ENCODE data around the gene SLC25A18.
"Not testable (repeated sequence)": the region's sequence is repeated elsewhere in the genome, so short reads cannot be mapped to it uniquely, and the experiment has no call there.

The SLC25A18 gene

GRCh38 chr22:17633217-17633997, 70.1 kb downstream of the SLC25A18 start:
- TF ChIP-seq CTCF (IDR thresholded peaks at IDR 0.05; ENCODE audit: control insufficient read depth, insufficient read depth, low read depth, low read length, missing control alignments): no peak
- DNase-seq (ENCODE audit: low read depth): peak; percentile 53
- H3K4me3 ChIP-seq (ENCODE audit: control insufficient read depth, low read depth, low read length): no peak overlapping the region

DNA sequence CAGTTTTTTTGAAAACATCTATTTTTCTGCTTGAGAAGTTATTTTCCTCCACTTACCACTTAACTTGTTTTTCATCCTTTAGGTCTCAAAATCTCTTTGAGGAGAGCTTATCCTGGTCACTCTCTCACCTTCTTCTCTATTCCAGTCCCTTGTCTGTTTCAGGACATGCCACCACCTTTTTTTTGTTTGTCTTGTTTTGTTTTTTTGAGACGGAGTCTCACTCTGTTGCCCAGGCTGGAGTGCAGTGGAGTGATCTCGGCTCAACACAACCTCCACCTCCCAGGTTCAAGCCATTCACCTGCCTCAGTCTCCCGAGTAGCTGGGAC, 70.7 kb downstream of the SLC25A18 start:
- no peak for TF ChIP-seq CTCF (IDR thresholded peaks at IDR 0.05; ENCODE audit: control insufficient read depth, insufficient read depth, low read depth, low read length, missing control alignments)
- H3K4me3 ChIP-seq (ENCODE audit: control insufficient read depth, low read depth, low read length): no peak overlapping the region
- DNase-seq (ENCODE audit: low read depth): no peak

DNA sequence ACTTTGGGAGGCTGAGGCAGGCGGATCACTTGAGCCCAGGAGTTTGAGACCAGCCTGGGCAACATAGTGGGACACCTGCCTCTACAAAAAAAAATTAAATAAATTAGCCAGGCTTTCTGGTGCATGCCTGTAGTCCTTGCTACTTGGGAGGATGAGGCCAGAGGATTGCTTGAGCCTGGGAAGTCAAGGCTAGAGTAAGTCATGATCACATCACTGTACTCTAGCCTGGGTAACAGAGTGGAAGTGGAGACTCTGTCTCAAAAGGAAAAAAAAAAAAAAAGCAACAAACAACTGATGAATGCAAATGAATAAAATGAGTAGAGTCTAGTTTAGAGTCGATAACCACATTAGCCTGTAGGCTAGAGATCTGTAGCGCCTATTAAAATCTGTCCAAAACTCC, 71.4 kb downstream of the SLC25A18 start:
- DNase-seq (ENCODE audit: low read depth): no peak
- no peak for TF ChIP-seq CTCF (IDR thresholded peaks at IDR 0.05; ENCODE audit: control insufficient read depth, insufficient read depth, low read depth, low read length, missing control alignments)
- H3K4me3 ChIP-seq (ENCODE audit: control insufficient read depth, low read depth, low read length): no peak overlapping the region

- H3K4me3 ChIP-seq (ENCODE audit: control insufficient read depth, low read depth, low read length); DNase-seq (ENCODE audit: low read depth): not testable (repeated sequence)
Observed at GRCh38 chr22:17636850-17637249, 73.6 kb downstream of the SLC25A18 start.

DNA sequence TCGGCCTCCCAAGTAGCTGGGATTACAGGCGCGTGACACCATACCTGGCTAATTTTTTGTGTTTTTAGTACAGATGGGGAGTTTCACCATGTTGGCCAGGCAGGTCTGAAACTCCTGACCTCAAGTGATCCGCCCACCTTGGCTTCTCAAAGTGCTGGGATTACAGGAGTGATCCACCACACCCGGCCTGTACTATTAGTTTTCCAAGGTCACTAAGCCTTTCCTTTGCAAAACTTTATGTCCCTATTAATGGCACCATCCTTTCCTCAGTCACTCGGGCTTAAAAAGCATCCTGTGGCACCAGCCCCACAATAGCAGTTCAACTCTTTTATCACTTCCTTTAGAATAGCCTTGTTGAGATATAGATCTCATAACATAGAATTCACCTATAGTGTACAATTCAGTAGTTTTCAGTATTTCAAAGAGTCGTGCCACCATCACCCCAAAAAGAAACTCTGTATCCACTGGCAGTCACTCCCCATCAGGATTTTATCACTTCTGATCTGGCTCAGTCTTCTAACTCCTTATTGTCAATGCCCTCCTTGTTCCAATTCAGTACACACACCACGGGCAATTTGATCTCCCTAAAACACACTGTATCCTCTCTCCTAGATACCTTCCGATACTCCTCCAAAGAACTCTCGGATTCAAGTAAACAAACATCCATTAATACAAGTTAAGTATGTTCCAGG, 74.3 kb downstream of the SLC25A18 start:
- DNase-seq (ENCODE audit: low read depth): no peak
- peak overlapping the region; percentile 99 for H3K4me3 ChIP-seq (ENCODE audit: control insufficient read depth, low read depth, low read length)
- no peak for TF ChIP-seq CTCF (IDR thresholded peaks at IDR 0.05; ENCODE audit: control insufficient read depth, insufficient read depth, low read depth, low read length, missing control alignments)

- no peak for DNase-seq (ENCODE audit: low read depth)
- peak; percentile 17 for TF ChIP-seq CTCF (IDR thresholded peaks at IDR 0.05; ENCODE audit: control insufficient read depth, insufficient read depth, low read depth, low read length, missing control alignments)
- peak overlapping the region; percentile 99 for H3K4me3 ChIP-seq (ENCODE audit: control insufficient read depth, low read depth, low read length)
Observed at GRCh38 chr22:17638182-17638431, 74.8 kb downstream of the SLC25A18 start.

GRCh38 chr22:17638432-17639246, 75.3 kb downstream of the SLC25A18 start, which contains the start of gene BCL2L13:
TSS of gene BCL2L13 (plus strand) at chr22:17638757. CDS start at chr22:17655712, 16,955 bp downstream.
- TF ChIP-seq CTCF (IDR thresholded peaks at IDR 0.05; ENCODE audit: control insufficient read depth, insufficient read depth, low read depth, low read length, missing control alignments): no peak
- DNase-seq (ENCODE audit: low read depth): no peak

More at GRCh38 chr22:17638432-17639246, 75.3 kb downstream of the SLC25A18 start, which contains the start of gene BCL2L13:
- peak within 1 kb of the TSS; percentile 99 for H3K4me3 ChIP-seq (ENCODE audit: control insufficient read depth, low read depth, low read length)

Data from AG09309 (cell line).